ENCODE results near the gene RAB40A. TPM values are rescaled to one million over a fixed set of nuclear protein-coding genes. Genes with fewer than 3 reads are reported as not detected.
"Not testable (repeated sequence)": the region's sequence is repeated elsewhere in the genome, so short reads cannot be mapped to it uniquely, and the experiment has no call there.

RAB40A gene
- total RNA-seq, 1 donor from 2014 or later = 0.12 TPM

GRCh38 chrX:103464774-103465117 lies 54.5 kb downstream of the RAB40A start:
- peak; percentile 58 for DNase-seq (ENCODE audit: extremely low read depth, low read depth, low spot score)

- no peak for DNase-seq (ENCODE audit: extremely low read depth, low read depth, low spot score)
Measured at GRCh38 chrX:103464072-103464773, 55.1 kb downstream of the RAB40A start.

GRCh38 chrX:103461156-103461555 lies 58.1 kb downstream of the RAB40A start:
- no peak for DNase-seq (ENCODE audit: extremely low read depth, low read depth, low spot score)

- not testable (repeated sequence) for DNase-seq (ENCODE audit: extremely low read depth, low read depth, low spot score)
Measured at GRCh38 chrX:103460001-103460755, 59.1 kb downstream of the RAB40A start.

GRCh38 chrX:103453655-103454054 lies 65.6 kb downstream of the RAB40A start:
- peak; percentile 86 for DNase-seq (ENCODE audit: extremely low read depth, low read depth, low spot score)

Other genes with a start within 250 kb of the RAB40A start
- not detected in 2 replicates for gene TCEAL5, start 242.7 kb downstream of the RAB40A start, total RNA-seq
- gene BEX2, start 208.5 kb downstream of the RAB40A start, total RNA-seq = 1.3 and 1.8 TPM in 2 replicates
- gene TCEAL7, start 189.2 kb downstream of the RAB40A start, total RNA-seq = 8.5 and 16.2 TPM in 2 replicates
- 106 and 126 TPM in 2 replicates for gene TCEAL9, start 163.0 kb downstream of the RAB40A start, total RNA-seq
- 236 and 239 TPM in 2 replicates for gene BEX3, start 143.0 kb downstream of the RAB40A start, total RNA-seq
- 54.8 and 62.0 TPM in 2 replicates for gene TCEAL4, start 66.0 kb upstream of the RAB40A start, total RNA-seq
- gene TCEAL3, start 88.5 kb upstream of the RAB40A start, total RNA-seq = 17.3 and 19.0 TPM in 2 replicates
- gene TCEAL1, start 109.5 kb upstream of the RAB40A start, total RNA-seq = 16.7 and 21.2 TPM in 2 replicates
- gene MORF4L2, start 167.2 kb upstream of the RAB40A start, total RNA-seq = 296 and 405 TPM in 2 replicates
- gene TMEM31, start 191.4 kb upstream of the RAB40A start, total RNA-seq = not detected in 2 replicates